Measurements from ENCODE around the gene NINL.

DNA sequence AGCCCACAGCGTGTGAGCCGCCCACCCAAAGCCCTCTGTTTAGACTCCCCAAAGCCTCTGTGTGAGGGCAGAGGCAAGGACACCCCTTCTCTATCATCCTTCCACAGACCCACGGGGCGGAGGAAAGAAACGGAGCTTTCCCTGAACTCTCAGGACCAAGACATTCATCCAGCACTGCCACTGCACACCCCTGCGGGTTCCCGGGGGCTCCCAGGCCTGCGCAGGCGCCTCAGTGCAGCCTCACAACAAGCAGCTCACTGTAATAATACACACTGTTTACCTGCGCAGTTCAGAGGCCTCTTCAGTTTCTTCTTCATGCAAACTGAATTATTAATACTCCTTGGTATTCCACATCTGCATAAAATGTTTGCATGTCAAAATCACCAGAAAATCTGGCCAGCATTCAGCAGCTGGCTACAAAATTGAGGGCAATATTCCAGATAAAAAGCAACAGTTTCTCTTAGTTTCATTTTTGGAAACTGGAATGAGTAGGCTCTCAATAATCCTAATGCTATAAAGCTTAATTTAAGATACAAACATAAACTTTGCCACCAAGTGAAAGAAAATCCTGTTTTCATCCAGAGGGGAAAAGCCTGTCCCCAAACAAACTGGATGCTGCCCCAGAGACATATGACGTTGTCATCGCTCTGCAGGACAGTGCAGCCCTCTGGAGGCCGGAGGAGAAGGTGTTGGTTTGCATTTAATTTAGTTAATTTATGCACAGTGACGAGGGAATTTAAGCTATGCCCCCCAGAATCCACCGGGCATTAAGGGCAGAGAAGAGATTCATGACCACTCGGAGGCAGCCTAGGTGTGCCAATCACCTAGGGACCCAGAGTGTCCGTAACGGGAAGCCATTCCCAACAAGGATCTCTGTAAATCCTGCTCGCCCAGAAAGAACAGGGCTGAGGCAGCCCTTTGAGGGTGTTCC, 45.3 kb downstream of the NINL start:
- TF ChIP-seq, protein P1, sequence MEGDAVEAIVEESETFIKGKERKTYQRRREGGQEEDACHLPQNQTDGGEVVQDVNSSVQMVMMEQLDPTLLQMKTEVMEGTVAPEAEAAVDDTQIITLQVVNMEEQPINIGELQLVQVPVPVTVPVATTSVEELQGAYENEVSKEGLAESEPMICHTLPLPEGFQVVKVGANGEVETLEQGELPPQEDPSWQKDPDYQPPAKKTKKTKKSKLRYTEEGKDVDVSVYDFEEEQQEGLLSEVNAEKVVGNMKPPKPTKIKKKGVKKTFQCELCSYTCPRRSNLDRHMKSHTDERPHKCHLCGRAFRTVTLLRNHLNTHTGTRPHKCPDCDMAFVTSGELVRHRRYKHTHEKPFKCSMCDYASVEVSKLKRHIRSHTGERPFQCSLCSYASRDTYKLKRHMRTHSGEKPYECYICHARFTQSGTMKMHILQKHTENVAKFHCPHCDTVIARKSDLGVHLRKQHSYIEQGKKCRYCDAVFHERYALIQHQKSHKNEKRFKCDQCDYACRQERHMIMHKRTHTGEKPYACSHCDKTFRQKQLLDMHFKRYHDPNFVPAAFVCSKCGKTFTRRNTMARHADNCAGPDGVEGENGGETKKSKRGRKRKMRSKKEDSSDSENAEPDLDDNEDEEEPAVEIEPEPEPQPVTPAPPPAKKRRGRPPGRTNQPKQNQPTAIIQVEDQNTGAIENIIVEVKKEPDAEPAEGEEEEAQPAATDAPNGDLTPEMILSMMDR (IDR thresholded peaks at IDR 0.05; ENCODE audit: low read depth, low read length, poor library complexity, severe bottlenecking): peak; percentile 17
- no peak for TF ChIP-seq EZH2phosphoT487 (IDR thresholded peaks at IDR 0.05; ENCODE audit: borderline replicate concordance, low read length)

Data from DOHH2 (cell line).